ENCODE measurements around the gene TRANK1. TPM values are rescaled to one million over a fixed set of nuclear protein-coding genes. Genes with fewer than 3 reads are reported as not detected.
A peak's percentile ranks its signal among the peaks of the same experiment; 100 is the strongest.

Gene TRANK1
- total RNA-seq, 1 experiment from 2014 or later = 10.5 TPM

- Mint-ChIP-seq H3K4me1 (peaks cover 29% of the 10 kb centered on the region), H3K27ac (no peak overlapping the region)
- no peak for DNase-seq (ENCODE audit: low spot score)
Observed at GRCh38 chr3:36893826-36894225, 51.0 kb downstream of the TRANK1 start.

GRCh38 chr3:36893137-36893557 lies 51.7 kb downstream of the TRANK1 start:
- Mint-ChIP-seq H3K36me3 (peaks cover 5% of the 10 kb centered on the region; the same call in 1 of the 2 replicates), H3K4me3 (no peak overlapping the region), H3K9me3 (no peaks in the 10 kb centered on the region), H3K27ac (0 out of 2 replicates have a peak overlapping the region, but pooled peaks have one; percentile 53), H3K4me1 (peaks cover 29% of the 10 kb centered on the region), H3K27me3 (ENCODE audit: low read depth) (no peaks in the 10 kb centered on the region)
- peak; percentile 65 for ATAC-seq
- DNase-seq (ENCODE audit: low spot score) = no peak
- POLR2A ChIA-PET = no interaction called here
- CTCF ChIA-PET = interaction anchor here (1.2 to 2.2 kb wide), 3 partner anchors 12 to 66 kb away, joined by 4 to 12 read pairs (median 4); no protein-coding TSS in a partner anchor
- TF ChIP-seq ZMAT4 (CRISPR knock-in tag; IDR thresholded peaks at IDR 0.05) (no peak), GRHL2 (CRISPR knock-in tag; IDR thresholded peaks at IDR 0.05; ENCODE audit: insufficient replicate concordance, severe bottlenecking) (no peak), HMGA2 (CRISPR knock-in tag; IDR thresholded peaks at IDR 0.05) (no peak), ZNF219 (CRISPR knock-in tag; IDR thresholded peaks at IDR 0.05; ENCODE audit: borderline replicate concordance) (no peak), STAT6 (CRISPR knock-in tag; conservative IDR thresholded peaks at IDR 0.05; ENCODE audit: low read depth) (no peak), MAX (CRISPR knock-in tag; IDR thresholded peaks at IDR 0.05) (no peak), JUN (CRISPR knock-in tag; IDR thresholded peaks at IDR 0.05) (no peak), SOX15 (CRISPR knock-in tag; IDR thresholded peaks at IDR 0.05) (no peak), SMAD4 (CRISPR knock-in tag; IDR thresholded peaks at IDR 0.05) (no peak), ATF1 (CRISPR knock-in tag; IDR thresholded peaks at IDR 0.05) (no peak), ATF6 (CRISPR knock-in tag; IDR thresholded peaks at IDR 0.05) (no peak), NR3C1 (CRISPR knock-in tag; conservative IDR thresholded peaks at IDR 0.05; ENCODE audit: low read depth) (no peak), ATF2 (CRISPR knock-in tag; IDR thresholded peaks at IDR 0.05; ENCODE audit: borderline replicate concordance, low read depth) (no peak), RELA (CRISPR knock-in tag; IDR thresholded peaks at IDR 0.05; ENCODE audit: borderline replicate concordance) (no peak)

More at GRCh38 chr3:36893826-36894225, 51.0 kb downstream of the TRANK1 start:
- H3K4me3 Mint-ChIP-seq = no peak overlapping the region
- TF ChIP-seq ZNF263 (CRISPR knock-in tag; IDR thresholded peaks at IDR 0.05; ENCODE audit: low read depth) = no peak
- no peak for TF ChIP-seq FOXJ3 (CRISPR knock-in tag; IDR thresholded peaks at IDR 0.05; ENCODE audit: borderline replicate concordance)
- no peak for TF ChIP-seq ZBTB21 (CRISPR knock-in tag; IDR thresholded peaks at IDR 0.05; ENCODE audit: borderline replicate concordance)
- TF ChIP-seq ZNF138 (CRISPR knock-in tag; conservative IDR thresholded peaks at IDR 0.05) = no peak
- TF ChIP-seq KAT7 (CRISPR knock-in tag; IDR thresholded peaks at IDR 0.05; ENCODE audit: borderline replicate concordance) = no peak
- no peak for TF ChIP-seq ZNF281 (CRISPR knock-in tag; IDR thresholded peaks at IDR 0.05)
- TF ChIP-seq ZNF512 (CRISPR knock-in tag; IDR thresholded peaks at IDR 0.05; ENCODE audit: borderline replicate concordance) = no peak
- TF ChIP-seq CREM (CRISPR knock-in tag; IDR thresholded peaks at IDR 0.05) = no peak
- TF ChIP-seq SMAD4 (CRISPR knock-in tag; IDR thresholded peaks at IDR 0.05) = no peak
- H3K27me3 Mint-ChIP-seq (ENCODE audit: low read depth) = no peaks in the 10 kb centered on the region
- ATAC-seq = no peak
- H3K36me3 Mint-ChIP-seq = peaks cover 5% of the 10 kb centered on the region; the same call in 1 of the 2 replicates
- POLR2A ChIA-PET = no interaction called here
- CTCF ChIA-PET = interaction anchor here (1.2 to 2.2 kb wide), 2 partner anchors 12 to 65 kb away, joined by 4 to 12 read pairs; no protein-coding TSS in a partner anchor
- H3K9me3 Mint-ChIP-seq = no peaks in the 10 kb centered on the region

All from WTC11 (cell line).